GM18507 (cell line): ENCODE data around the gene RPS14.
"Not testable (repeated sequence)": the region's sequence is repeated elsewhere in the genome, so short reads cannot be mapped to it uniquely, and the experiment has no call there.

ENCODE experiments used
- DNase-seq: peaks from one replicate; pipeline ENCODE4 v3.0.0; 2011; ENCODE audit warnings: low read depth; ENCODE audit not compliant: insufficient read length; ENCODE audit errors: extremely low spot score
- FAIRE-seq: peaks from 2 replicates; lab custom pipeline; 2011; peaks lifted over from hg19 to GRCh38; lab: Jason Lieb, UNC

The RPS14 gene

GRCh38 chr5:150428106-150428876 lies 21.2 kb downstream of the RPS14 start:
- no peak for DNase-seq
- no peak for FAIRE-seq

GRCh38 chr5:150426165-150426564 lies 23.4 kb downstream of the RPS14 start:
- FAIRE-seq, DNase-seq: not testable (repeated sequence)

DNA sequence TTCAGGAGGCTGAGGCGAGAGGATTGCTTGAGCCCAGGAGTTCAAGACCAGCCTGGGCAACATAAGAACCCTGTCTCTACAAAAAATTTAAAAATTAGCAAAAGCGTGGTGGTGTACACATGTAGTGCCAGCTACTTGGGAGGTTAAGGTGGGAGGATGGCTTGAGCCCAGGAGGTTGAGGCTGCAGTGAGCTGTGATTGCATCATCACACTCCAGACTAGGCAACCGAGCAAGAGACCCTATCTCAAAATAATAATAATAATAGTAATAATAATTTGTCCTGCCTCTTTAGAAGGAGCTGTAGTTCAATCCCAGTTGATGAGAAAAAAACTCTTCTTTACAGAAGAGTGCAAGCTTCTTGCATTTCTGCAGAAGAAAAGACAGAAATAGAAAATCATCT lies 26.8 kb downstream of the RPS14 start:
- FAIRE-seq: no peak
- no peak for DNase-seq

DNA sequence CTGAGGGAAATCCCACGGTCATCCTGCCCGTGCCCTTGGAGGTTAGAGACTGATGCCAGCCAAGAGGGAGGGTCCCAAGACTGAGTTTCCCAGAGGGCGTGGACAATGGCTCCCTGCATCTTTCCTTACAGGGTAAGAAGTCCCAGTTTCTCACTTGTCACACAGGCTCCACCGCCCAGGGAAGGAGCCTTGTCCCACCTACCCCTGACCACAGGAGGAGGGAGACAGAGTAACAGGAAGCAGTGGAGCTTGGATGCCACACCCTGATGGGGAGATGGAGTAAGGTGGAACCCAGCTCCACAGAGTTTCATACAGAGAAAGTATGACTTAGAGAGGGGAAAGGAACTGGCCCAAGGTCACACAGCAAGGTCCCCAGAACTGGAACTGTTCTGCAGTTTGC lies 27.5 kb downstream of the RPS14 start:
- no peak for FAIRE-seq
- DNase-seq: no peak

GRCh38 chr5:150419630-150420270 lies 29.8 kb downstream of the RPS14 start:
- FAIRE-seq (peak; percentile 81), DNase-seq (no peak)

- peak; percentile 77 for FAIRE-seq
- not testable (repeated sequence) for DNase-seq
Observed at GRCh38 chr5:150413902-150414790, 35.4 kb downstream of the RPS14 start.

- FAIRE-seq (no peak), DNase-seq (no peak)
Observed at GRCh38 chr5:150413176-150413901, 36.2 kb downstream of the RPS14 start.

DNA sequence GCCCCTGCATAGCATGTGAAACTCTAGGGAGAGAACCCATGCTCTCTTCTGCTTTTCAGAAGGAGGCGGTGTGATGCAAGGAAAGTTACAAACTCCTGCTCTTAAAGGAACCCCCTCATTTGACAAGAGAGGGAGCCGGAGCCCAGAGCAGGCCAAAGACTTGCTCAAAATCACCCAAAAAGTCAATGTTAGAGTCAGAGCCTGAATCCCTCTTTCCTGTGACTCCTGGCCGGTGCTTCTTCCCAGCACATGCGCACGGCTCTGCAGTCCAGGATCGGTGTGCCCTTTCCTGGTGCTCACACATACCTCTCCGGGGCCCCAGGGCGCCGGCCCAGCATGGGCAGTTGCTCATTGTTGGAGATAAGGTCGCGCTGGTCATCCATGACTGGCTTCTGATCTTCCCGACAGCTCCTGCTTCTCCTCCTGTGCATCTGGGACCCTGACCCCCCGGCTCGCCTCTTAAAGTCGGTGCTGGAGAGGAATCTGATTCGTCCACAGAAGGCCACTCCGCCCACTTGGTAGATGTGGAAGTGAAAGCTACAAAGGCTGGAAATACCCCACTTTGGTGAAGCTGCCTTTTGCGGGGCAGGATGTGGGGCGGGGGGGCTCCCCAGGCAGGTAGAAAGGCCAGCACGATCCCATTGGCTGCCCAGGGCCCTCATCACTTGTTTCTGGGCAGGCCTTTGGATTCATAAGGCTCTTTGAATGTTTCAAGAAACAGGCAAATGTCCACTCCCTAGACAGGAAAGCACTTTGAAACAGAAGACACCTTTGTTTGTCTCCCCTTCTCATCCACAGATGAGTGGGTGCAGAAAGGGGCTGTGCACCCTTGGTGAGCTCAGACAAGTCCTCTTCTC lies 37.0 kb downstream of the RPS14 start, which contains the start of gene CD74:
TSS of gene CD74 (minus strand) at position 592 of the 857 bp plus-strand sequence. CDS start at position 431, 161 bp downstream.
- FAIRE-seq: peak; percentile 99
- DNase-seq: peak; percentile 82

GRCh38 chr5:150411245-150411979 lies 38.1 kb downstream of the RPS14 start:
- no peak for DNase-seq
- FAIRE-seq: peak; percentile 71

DNA sequence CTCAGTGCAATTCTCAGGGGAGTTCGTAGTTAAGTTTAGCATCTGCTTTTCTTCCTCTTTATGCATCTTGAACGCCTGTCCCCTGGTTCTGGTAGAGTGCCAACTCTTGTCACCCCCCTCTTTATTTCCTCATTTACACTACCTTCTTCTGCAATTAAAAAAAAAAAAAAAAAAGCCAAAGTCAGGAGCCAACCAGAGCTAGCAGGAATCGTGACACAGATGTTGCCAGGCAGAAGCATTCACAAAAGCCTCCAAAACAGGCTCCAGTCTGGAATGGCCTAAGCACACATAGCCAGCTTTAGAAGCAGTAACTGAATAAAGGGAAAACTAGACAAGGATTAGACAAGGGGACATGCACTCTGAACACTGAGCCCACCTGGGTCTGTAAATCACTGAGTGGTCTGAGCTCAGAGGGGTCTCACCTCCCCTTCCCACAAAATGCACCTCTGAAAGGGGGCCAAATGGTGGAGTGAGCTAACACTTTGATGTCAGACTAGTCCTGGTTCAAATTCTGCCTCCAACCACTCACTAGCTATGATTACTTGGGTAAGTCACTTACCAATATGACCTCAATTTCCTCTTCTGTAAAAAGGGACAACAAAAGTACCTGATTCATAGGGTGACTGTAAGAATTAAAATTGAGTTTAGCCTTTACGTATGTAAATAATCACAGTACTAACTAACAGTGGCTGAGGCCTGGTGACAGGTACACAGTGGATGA lies 38.9 kb downstream of the RPS14 start:
- DNase-seq: no peak

DNA sequence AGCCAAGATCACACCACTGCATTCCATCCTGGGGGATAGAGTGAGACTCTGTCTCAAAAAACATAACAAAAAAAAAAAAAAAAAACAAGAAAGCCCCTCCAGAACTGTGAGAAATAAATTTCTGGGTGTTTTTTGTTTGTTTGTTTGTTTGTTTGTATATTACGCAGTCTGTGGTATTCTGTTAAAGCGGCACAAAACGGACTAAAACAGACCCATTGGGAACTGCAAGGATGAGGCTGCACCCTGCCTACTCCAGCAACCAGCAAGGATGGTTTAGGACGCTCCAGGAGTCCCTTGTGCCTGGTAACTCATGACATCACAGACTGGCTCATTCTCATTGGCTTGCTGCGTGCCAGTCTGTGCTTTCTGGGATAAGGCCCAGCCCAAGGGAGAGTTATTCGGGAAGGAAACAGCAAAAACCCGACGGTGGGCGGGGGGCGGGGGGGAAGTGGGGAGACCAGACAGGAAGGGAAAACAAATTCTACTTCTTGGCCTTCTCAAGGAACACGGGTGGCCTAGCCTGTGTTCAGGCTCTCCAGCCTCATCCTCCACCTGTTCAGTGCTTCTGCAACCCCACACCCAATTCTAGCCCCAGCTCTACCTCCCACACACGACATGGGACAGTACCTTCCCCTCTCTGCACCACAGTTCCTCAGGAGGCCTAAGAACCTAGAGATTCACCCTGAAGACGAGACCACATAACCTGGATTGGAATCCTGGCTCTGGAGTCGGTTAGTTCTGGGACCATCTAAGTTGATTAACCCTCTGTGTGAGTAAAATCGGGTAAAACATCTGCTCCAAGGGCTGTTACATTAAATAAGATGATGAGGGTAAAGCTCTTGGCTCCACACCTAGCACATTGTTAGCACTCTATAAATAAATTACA lies 39.7 kb downstream of the RPS14 start:
- no peak for DNase-seq

More for the DNA sequence above, 38.9 kb downstream of the RPS14 start:
- FAIRE-seq: no peak

DNA sequence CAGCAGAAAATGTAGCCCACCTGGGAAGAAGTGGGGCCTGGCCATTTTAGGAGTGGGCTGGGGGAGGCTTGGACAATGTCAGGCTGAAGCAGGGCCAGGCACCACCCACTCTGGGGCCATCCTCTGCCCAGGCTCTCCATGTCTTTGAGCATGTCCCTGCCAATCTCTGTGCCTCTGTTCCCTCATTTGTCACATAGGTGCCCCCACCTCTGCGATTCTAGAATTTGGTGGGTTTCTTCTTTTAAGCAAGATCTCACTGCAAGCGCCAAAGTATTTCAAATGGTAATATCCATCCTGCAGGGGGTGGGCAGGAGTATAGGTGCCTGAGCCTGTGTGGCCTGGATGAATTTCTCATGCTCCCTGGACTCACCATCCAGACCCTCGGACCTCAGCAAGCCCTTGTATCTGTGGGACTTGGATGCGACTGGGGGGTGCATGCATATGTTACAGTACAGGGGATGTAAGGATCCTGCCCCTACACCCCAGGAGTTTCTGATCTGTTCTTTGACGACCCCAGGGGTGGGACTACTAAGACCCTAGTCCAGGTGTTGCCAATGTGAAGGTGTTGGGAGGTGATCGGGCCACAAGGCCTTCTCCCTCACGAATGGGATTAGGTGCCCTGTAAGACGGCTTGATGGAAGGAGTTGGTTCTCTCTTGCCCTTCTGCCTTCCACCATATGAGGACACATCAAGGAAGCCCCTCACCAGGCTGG lies 41.2 kb downstream of the RPS14 start:
- DNase-seq (no peak), FAIRE-seq (peak; percentile 53)

More for the DNA sequence above, 39.7 kb downstream of the RPS14 start:
- peak; percentile 95 for FAIRE-seq

DNA sequence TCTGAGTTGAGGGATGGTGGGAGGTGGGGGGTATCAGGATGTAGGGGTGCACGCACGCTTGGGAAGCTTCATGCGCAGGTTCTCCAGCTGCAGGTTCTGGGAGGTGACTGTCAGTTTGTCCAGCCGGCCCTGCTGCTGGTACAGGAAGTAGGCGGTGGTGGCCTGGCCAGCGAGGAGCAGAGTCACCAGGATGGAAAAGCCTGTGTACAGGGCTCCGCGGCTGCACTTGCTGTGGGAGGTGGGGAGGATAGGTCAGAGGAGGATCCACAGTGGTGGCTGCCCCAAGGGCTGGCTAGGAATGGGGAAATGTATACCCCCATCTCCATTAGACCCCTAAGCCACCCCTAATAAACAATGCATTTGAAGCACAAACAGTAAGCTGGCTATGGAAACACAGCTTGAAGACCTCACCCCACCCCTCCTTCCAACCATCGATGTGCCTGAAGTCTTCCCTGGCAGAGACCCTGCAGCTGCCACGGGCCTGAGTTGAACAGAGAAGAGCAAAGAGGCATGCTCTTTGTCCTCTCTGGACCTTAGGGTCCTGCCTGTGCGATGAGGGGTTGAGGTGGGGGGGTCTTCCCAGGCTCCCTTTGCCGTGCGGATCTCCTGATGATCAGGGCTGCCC lies 42.3 kb downstream of the RPS14 start:
- FAIRE-seq: no peak
- no peak for DNase-seq

- no peak for DNase-seq
- FAIRE-seq: no peak
Observed at GRCh38 chr5:150406723-150407095, 42.8 kb downstream of the RPS14 start.

DNA sequence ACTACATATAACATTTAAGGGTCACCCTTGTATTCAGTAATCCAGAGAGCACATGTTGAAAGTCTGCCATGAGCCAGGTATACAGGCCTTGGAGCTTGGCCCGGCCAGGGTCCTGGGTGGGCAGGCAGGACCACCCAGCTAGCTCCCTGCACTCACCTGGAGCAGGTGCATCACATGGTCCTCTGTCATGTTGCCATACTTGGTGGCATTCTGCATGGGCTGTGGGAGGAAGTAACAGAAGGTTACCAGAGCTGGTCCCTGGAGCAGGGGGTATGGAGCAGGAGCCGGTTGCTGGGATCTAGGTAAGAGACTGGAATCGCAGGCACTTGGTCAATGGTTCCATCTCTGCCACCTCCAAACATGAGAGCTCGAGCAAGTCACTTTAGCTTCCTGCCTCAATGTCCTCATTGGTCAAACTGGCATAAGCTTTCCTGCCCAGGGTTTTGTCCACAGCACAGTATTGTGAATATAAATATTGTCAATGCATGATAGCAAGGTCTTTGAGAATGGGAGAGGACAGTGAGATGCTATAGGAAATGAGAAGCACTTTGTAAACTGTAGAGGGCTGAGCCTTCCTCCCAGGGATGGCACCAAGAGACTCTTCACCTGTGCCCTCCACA lies 43.3 kb downstream of the RPS14 start:
- FAIRE-seq (no peak), DNase-seq (no peak)
